GOT3 (cell line): Measurements from ENCODE around the gene LYPD6B.

Source experiments
- DNase-seq: peaks from one replicate; lab custom pipeline; 2025; ENCODE audit warnings: mixed read lengths; lab: John Stamatoyannopoulos, UW

Gene LYPD6B

GRCh38 chr2:149161481-149162225 is 123.2 kb downstream of the LYPD6B start:
- DNase-seq: no peak

DNA sequence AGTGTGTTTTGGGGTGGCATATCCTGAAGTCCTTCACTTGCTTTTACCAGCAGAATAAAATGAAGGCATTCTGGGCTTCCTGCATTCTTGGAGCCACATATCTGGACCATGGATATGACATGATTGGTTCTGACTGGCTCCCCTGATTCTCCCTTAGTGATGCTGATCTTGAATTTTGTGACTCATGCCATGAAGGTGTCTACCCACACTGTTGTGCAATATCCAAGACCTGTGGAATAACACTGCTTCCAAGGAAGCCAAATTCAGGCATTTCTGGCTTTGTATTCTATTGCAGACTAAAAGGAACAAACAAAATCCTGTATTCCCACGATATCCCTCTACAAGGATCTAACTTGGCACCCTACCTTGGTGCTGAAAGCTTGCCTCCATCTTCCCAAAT is 125.8 kb downstream of the LYPD6B start:
- DNase-seq: no peak

GRCh38 chr2:149164827-149165226 is 126.3 kb downstream of the LYPD6B start:
- no peak for DNase-seq

DNA sequence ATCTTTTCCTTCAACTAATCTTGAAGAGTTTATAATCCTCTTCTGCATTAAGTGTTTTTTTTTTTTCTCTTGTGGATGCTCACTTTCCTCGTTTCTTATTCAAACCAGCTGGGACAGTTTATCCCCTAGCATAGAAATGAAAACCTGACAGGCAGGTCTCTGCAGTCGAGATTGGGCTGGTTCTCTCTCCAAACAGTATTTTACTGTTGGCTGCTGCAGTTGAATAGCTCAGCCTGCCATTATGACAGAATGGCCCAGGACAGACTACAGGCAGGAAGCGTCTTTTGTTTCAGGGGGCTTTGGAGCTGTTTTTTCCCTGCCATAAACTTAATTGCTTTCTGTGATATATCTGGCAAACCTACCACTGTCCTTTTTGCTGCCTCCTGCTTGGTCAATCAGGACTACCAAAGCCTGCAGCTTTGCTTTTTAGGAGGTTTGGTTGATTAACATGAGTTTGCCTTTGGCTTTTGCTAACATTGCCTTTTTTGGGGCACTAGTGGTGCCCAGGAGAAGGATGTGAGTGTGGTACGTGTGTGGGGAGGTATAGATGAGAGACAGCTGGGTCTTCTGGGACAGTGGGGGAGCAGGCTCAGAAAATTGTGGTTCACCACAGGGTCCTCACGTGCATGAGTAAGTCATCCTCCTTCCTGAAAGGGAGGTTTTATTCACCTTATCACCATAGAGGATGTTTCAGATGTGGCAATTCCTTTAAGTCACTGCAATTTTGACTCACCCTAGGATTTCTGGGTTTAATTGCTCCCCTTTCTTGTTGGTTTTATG is 128.7 kb downstream of the LYPD6B start:
- no peak for DNase-seq

DNA sequence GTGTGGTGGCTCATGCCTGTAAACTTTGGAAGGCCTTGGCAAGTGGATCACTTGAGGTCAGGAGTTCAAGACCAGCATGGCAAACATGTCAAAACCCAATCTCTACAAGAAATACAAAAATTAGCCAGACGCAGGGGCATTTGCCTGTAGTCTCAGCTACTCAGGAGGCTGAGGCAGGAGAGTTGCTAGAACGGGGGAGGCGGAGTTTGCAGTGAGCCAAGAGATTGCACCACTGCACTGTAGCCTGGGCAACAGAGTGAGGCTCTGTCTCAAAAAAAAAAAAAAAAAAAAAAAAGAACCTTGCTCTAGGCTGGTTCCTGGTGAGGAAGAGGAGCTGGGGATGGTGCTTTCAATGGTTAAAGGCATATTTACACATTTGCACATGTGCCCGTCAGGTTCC is 129.4 kb downstream of the LYPD6B start:
- no peak for DNase-seq

- DNase-seq: no peak
Measured at GRCh38 chr2:149169656-149170055, 131.2 kb downstream of the LYPD6B start.

DNA sequence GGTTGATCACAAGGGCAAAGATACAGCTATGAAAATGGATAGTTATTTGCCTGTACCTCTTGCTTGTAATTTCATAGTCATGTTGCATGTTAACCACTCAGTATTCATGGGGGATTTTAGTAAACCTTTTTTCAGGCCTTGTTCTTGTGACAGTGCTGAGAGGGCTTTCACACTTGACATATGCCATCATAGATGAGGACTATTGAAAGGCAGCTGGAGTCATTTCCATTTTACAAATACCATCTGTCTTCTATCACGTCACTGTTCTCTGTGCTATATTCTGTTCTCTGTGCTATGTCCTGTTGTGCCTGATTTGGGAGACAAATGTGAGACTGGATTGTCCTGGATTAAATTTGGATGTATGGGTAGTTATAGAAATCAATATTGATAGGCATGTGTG is 131.7 kb downstream of the LYPD6B start:
- DNase-seq: no peak

GRCh38 chr2:149170911-149171310 is 132.4 kb downstream of the LYPD6B start:
- DNase-seq: no peak

- no peak for DNase-seq
Measured at GRCh38 chr2:149173220-149173619, 134.7 kb downstream of the LYPD6B start.

DNA sequence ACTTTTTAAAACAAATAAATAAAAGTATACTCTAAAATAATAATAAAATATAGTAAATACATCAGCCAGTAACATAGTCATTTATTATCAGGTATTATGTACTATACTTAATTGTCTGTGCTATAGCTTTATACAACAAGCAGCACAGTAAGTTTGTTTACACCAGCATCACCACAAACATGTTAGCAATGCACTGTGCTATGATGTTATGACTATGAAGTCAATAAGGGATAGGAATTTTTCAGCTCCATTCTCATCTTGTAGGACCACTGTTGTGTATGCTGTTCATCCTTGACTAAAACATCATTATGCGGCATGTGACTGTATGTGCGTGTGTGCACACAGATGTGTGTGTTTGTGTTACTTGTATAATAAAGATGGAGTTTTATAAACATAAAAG is 137.5 kb downstream of the LYPD6B start:
- no peak for DNase-seq

DNA sequence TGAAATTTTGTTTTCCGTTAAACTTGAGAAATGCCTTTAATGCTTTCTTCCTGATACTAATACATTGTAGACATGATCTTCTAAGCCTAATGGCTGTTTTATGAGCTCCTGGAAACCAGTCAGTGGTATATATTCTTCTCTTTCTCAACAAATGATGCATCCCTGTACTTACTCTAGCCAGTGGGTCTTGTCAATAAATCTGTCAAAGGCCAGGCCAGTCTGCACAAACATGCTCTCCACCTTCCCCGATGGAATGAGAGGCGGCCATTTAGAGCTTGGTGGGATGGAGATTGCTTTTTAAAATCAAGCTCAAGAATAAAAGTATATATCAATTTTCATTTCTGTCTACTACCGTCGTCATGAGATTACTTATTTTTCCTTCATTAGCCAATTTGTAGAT is 140.1 kb downstream of the LYPD6B start:
- no peak for DNase-seq

- no peak for DNase-seq
Measured at GRCh38 chr2:149180226-149180875, 141.9 kb downstream of the LYPD6B start.

DNA sequence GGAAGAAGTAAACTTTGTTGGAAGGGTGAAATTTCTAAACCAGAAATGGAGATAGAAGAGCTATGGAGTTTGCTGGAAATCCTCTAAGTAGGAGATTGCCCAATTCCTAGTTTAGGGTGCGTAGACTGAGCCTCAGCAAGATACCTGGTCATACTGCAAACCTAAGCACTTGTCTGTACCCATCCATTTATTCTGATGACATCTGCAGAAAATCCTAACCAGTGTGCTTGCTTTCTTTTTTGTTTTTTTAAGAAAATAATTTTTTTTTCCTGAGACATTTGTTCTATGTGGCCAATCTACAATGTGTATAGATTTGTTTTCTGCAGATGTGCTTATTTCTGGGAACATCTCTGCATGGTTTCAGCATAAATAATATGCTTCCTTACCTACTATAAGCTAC is 144.7 kb downstream of the LYPD6B start:
- no peak for DNase-seq

DNA sequence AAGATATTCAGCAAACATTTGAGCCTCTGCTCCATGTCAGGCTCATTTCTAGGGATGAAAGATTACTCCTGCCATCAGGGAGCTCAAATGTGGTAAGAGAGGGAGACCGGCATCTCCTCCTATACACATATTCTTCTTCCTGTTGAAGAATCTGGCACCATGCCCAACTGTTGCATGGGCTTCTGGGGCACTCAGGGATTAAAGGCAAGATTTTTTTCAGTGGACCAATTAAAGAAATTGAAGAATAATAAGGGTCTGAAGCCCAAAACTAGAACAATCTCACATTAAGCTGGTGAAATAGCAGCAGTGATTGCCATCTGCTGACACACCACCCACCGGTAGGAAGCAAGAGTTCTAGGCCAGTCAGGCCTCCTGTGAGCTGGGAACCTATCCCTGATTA is 146.5 kb downstream of the LYPD6B start:
- no peak for DNase-seq

DNA sequence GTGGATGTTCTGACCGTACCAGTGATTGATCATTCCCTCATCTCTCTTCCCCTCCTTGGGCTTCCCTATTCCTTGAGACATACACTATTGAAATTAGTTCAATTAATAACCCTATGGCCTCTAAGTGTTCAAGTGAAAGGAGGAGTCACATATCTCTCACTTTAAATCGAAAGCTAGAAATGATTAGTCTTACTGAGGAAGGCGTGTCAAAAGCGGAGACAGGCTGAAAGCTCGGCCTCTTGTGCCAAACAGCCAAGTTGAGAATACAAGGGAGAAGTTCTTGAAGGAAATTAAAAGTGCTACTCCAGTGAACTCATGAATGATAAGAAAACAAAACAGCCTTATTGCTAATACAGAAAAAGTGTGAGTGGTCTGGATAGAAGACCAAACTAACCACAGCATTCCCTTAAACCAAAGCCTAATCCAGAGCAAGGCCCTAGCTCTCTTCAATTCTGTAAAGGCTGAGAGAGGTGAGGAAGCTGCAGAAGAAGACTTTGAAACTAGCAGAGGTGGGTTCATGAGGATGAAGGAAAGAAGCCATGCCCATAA is 147.5 kb downstream of the LYPD6B start:
- DNase-seq: no peak

DNA sequence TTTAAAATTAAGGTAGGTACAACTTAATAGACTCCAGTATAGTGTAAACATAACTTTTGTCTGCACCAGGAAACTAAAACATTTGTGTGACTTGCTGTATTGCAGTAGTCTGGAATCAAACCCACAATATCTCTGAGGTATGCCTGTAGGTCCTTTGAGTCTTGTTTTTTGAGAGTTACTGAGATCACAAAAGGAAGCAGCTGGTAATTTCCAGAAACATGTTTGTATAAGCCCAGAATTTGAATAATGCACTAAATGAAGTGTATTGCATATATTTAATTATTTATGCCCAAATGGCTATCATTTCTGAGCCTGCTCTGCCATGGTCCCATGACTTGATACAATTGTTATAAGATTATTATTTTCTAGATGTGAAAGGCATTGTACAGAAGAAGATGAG is 148.6 kb downstream of the LYPD6B start:
- no peak for DNase-seq

- DNase-seq: no peak
Measured at GRCh38 chr2:149188291-149188690, 149.8 kb downstream of the LYPD6B start.

DNA sequence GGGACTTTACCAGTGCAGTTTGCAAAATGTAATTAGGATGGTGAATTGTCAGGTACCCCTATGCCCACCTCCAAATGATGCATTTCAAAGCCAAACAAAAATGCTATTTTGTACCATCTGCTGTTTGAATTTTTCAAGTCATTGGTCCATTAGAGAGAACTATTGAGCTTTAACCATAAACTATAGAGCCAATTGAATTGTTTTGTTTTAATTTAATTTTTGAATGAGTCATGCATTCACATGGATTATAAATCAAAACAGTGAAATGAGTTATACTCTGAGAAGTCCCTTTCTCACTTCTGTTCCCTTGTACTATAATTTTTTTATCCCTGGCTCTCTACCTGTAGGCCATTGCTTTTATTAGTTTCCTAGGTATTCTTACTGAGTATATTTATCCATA is 151.3 kb downstream of the LYPD6B start:
- DNase-seq: no peak

- DNase-seq: no peak
Measured at GRCh38 chr2:149191915-149192314, 153.4 kb downstream of the LYPD6B start.

DNA sequence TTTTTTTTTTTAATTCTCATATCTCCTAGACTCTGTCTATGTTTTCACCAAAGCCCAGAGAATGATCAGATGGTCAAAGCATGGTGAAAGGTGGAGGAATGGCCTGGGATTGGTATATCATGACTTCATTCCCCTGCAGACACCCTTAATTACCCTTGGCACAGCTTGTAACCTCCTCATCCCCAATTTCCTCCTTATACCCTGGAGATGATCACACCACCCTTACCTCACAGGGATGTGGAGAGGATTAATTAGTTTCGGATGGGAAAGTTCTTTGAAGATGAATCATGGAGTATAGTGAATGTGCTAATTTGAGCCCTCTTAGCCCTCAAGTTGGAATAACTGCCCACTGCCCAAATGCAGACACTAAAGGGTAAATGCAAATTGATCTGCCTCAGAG is 153.9 kb downstream of the LYPD6B start:
- DNase-seq: no peak

DNA sequence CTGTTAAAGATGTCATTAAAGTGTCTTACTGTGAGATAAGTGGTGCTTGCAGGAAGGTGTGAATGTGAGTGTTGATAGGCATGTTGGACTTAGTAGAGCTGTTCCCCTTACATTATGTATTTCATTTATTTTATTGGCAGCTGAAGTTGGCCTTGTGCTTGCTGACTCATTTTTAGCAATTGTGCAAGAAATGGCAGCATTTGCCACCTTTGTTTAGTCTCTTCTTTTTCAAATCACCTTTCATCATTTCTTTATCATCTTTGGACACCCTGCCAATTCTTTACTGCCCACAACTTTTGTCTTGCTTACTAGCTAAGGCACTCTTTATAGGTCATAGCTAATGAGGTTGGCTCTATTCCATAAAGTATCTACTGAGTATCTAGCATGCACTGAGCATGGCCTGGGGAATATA is 161.6 kb downstream of the LYPD6B start:
- DNase-seq: no peak

GRCh38 chr2:149204686-149205085 is 166.2 kb downstream of the LYPD6B start:
- DNase-seq: no peak

GRCh38 chr2:149205143-149205542 is 166.6 kb downstream of the LYPD6B start:
- DNase-seq: no peak
